ENCODE results near the gene VAV1.

VAV1 gene

GRCh38 chr19:6772028-6772865, at the start of gene VAV1:
VAV1 (plus strand) TSS chr19:6772708; CDS start chr19:6772808, 100 bp downstream.
- DNase-seq, result no peak

- no peak for DNase-seq
Observed at GRCh38 chr19:6723108-6723618, 49.3 kb upstream of the VAV1 start.

GRCh38 chr19:6723738-6724137, 48.8 kb upstream of the VAV1 start:
- no peak for DNase-seq

GRCh38 chr19:6724631-6725492, 47.6 kb upstream of the VAV1 start:
- DNase-seq, result no peak

DNA sequence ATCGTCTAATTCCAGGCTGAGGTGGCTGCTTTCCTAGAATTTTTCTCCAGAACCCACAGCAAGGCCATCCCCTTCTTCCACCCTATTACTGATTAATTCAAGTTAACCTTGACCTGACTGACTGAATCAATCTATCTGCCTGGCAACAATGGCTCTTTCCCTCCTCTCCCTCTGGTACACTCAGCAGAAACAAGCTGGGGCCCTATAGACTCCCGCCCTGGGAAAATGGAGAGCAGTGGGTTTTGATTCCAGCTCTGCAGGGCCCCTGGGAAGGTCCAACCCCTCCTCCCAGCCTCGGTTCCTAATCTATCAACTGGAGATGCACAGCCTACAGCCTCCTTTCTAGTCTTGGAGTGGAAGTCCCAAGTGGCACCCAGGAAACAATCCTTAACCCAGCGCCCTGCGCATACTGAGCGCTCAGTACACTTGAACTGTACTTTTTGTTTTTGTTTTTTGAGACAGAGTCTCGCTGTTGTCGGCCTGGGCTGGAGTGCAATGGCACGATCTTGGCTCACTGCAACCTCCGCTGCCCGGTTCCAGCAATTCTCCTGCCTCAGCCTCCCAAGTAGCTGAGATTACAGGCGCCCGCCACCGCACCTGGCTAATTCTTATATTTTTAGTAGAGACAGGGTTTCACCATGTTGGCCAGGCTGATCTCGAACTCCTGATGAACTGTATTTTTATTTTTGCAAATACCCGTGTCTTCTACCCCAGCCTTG, 46.8 kb upstream of the VAV1 start:
- DNase-seq, result no peak

GRCh38 chr19:6728346-6728745, 44.2 kb upstream of the VAV1 start:
- DNase-seq, result no peak

DNA sequence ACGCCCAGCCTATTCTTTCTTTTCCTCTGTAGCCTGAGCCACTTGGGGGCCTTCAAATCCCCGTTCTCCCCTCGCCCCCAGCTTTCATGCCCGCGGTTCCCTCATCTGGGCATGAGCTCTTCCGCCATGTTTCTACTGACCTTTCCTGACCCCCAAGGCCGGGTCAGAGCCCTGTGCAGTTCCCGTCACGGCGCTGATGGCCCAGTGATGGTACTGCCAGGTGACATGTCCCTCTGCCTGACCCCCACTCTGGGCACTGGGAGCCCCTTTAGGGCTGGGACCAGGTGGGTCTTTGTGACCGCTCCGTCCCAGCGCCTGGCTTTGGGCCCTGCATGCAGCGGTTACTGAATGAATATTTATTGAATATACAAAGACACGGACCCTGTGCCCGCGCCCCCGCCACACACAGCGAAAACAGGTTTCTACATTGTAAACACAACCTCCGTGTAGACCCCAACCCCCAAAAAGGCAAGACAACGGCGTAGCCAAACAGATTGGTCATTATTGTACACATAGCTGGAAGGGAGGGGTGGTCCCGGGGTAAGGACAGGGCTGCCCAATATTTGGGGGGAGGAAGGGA, 42.8 kb upstream of the VAV1 start:
- DNase-seq, result no peak

- DNase-seq, result no peak
Observed at GRCh38 chr19:6730153-6730804, 42.2 kb upstream of the VAV1 start.

- no peak for DNase-seq
Observed at GRCh38 chr19:6730941-6731670, 41.4 kb upstream of the VAV1 start.

GRCh38 chr19:6731822-6732221, 40.7 kb upstream of the VAV1 start:
- DNase-seq, result no peak

- no peak for DNase-seq
Observed at GRCh38 chr19:6732803-6733337, 39.6 kb upstream of the VAV1 start.

- no peak for DNase-seq
Observed at GRCh38 chr19:6733338-6734095, 39.0 kb upstream of the VAV1 start.

- no peak for DNase-seq
Observed at GRCh38 chr19:6734096-6734696, 38.3 kb upstream of the VAV1 start.

DNA sequence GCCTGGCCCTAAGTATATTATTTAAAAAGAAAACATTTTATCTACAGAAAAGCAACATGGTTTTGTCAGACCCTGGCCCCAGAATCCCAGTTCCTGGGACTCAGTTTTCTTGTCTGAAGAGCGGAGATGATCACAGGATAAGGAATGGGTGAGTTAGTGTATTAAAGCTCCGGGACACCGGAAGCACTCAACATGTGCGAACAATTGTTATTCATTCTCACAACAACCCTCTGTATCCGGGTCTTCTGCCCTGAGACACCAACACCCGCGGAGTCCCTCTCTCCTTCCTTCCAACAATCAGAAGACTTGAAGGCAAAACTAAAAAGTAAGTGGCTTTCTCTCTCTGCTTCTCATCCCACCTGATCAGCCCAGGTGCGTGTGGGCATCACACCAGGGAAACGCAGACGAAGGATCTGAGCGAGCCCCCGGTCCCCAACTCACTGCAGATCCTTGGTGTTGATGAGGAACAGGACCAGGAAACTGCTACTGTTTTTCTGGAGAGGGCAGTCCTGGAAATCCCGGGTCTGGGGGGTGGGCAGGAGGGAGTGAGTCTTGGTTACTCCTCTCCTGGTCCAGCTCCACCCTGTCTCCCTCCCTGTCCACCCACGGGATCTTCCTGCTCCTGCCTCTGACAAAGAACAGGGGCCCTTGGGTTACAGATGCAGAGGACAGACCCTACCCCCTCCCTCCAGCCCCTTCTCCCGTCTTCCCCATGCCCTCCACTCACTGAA, 37.2 kb upstream of the VAV1 start:
- no peak for DNase-seq

GRCh38 chr19:6736169-6736916, 36.2 kb upstream of the VAV1 start:
- DNase-seq, result no peak

GRCh38 chr19:6736917-6737283, 35.6 kb upstream of the VAV1 start:
- DNase-seq, result no peak

DNA sequence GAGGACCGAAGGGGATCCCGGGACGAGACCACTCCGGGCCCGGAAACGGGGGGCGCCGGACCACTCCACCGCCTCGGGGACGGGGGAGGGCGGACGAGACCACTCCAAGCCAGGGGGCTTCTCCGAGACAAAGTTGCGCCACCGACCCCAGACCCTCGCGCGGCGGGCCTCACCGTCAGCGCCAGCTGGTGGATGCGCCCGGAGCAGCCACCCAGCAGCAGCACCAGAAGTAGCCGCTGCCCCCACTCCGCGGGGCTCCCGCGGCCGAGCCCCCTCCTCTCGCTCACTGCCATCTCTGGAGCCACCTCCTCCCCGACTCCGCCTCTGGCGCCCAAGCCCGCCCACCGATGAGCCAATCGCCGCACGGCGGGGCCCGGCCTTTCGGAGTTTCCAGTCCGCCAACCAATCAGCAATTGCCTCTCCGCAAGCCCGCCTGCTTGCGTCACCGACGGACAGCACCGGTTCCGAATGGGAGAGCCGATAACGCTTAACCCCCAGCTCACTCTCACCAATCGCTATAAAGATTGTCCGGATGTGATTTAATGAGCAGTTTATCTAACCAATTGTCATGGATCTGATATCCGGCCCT, 35.1 kb upstream of the VAV1 start, which contains the start of gene GPR108:
Gene GPR108, minus strand, starts transcription at position 297 of the 589 bp plus-strand sequence. Its CDS starts 4 bp downstream, at position 293.
- peak; percentile 99 for DNase-seq

Data from NCI-H2029 treated with DMSO at 0.1 percent for 48 hours (cell line).